DND-41 (cell line): ENCODE results near the gene CALCOCO2.

Experiments
- ATAC-seq: fragments of 200-7000 bp; cut with Tn5 transposase; 3 replicates; pipeline ENCODE4 v1.9.1; 2021; ENCODE audit warnings: low read depth; ENCODE audit not compliant: insufficient read depth
- DNase-seq: peaks from one replicate; pipeline ENCODE4 v3.0.0-alpha.2; 2020
- H2AFZ ChIP-seq: 2 replicates; pipeline ENCODE4 v1.6.0; 2012; ENCODE audit warnings: low read depth, low read length
- H3K27ac ChIP-seq: 2 replicates; pipeline ENCODE4 v1.5.1; 2012; ENCODE audit warnings: low read length, inconsistent platforms
- H3K27me3 ChIP-seq: fragments of 200-600 bp; sonication (generic); 2 replicates; pipeline ENCODE4 v1.6.0; 2012; ENCODE audit warnings: low read length, mild to moderate bottlenecking, inconsistent platforms; ENCODE audit not compliant: insufficient read depth, poor library complexity
- H3K36me3 ChIP-seq: 2 replicates; pipeline ENCODE4 v1.5.1; 2012; ENCODE audit warnings: low read length, inconsistent platforms; ENCODE audit not compliant: insufficient read depth
- H3K4me1 ChIP-seq: 2 replicates; pipeline ENCODE4 v1.5.1; 2012; ENCODE audit warnings: mild to moderate bottlenecking, low read length; ENCODE audit not compliant: insufficient read depth
- H3K4me2 ChIP-seq: 2 replicates; pipeline ENCODE4 v1.6.0; 2012; ENCODE audit warnings: mild to moderate bottlenecking, moderate library complexity, low read length, inconsistent platforms; ENCODE audit not compliant: insufficient read depth
- H3K4me3 ChIP-seq, 2 experiments: fragments of 200-600 bp in 1 of 2; shearing (Covaris generic) in 1 of 2; 2 replicates each; pipeline ENCODE4 v1.5.1; 2012 to 2016; ENCODE audit warnings: inconsistent platforms in 2 of 2, low read length in 2 of 2, mild to moderate bottlenecking in 2 of 2, low read depth in 1 of 2, moderate library complexity in 1 of 2
- H3K79me2 ChIP-seq: 2 replicates; pipeline ENCODE4 v1.6.0; 2012; ENCODE audit warnings: low read length, inconsistent platforms; ENCODE audit not compliant: insufficient read depth
- H3K9ac ChIP-seq: 2 replicates; pipeline ENCODE4 v1.6.0; 2012; ENCODE audit warnings: low read depth, mild to moderate bottlenecking, inconsistent platforms, low read length, moderate library complexity
- H3K9me3 ChIP-seq: 2 replicates; pipeline ENCODE4 v1.5.1; 2012; ENCODE audit warnings: low read length, moderate library complexity, mild to moderate bottlenecking, inconsistent platforms; ENCODE audit not compliant: insufficient read depth, severe bottlenecking
- H4K20me1 ChIP-seq: 2 replicates; pipeline ENCODE4 v1.6.0; 2012; ENCODE audit warnings: low read length; ENCODE audit not compliant: insufficient read depth
- CTCF ChIP-seq: IDR thresholded peaks from 2 replicates; pipeline ENCODE4 v1.5.1; 2012; ENCODE audit warnings: borderline replicate concordance, low read length, moderate library complexity, mild to moderate bottlenecking; ENCODE audit not compliant: poor library complexity, severe bottlenecking; ENCODE audit errors: extremely low read depth
- EZH2 ChIP-seq: IDR thresholded peaks from 3 replicates; pipeline ENCODE4 v1.6.1; 2012; ENCODE audit warnings: borderline replicate concordance, low read depth, mild to moderate bottlenecking, moderate library complexity, low read length, inconsistent platforms; ENCODE audit not compliant: severe bottlenecking

CALCOCO2 gene

GRCh38 chr17:48890086-48890485 is 59.3 kb downstream of the CALCOCO2 start:
- H3K4me3 ChIP-seq: no peak overlapping the region
- no peaks in the 10 kb centered on the region for H4K20me1 ChIP-seq
- no peak overlapping the region for H3K4me2 ChIP-seq
- no peaks in the 10 kb centered on the region for H3K27me3 ChIP-seq
- H3K4me1 ChIP-seq: peaks cover 33% of the 10 kb centered on the region
- TF ChIP-seq EZH2 (no peak), CTCF (no peak)
- H3K9ac ChIP-seq: no peak overlapping the region
- H2AFZ ChIP-seq: no peak overlapping the region
- H3K27ac ChIP-seq: no peak overlapping the region
- H3K36me3 ChIP-seq: peaks cover 4% of the 10 kb centered on the region
- no peaks in the 10 kb centered on the region for H3K9me3 ChIP-seq
- H3K79me2 ChIP-seq: peaks cover 21% of the 10 kb centered on the region
- no peak for DNase-seq
- ATAC-seq: no peak

DNA sequence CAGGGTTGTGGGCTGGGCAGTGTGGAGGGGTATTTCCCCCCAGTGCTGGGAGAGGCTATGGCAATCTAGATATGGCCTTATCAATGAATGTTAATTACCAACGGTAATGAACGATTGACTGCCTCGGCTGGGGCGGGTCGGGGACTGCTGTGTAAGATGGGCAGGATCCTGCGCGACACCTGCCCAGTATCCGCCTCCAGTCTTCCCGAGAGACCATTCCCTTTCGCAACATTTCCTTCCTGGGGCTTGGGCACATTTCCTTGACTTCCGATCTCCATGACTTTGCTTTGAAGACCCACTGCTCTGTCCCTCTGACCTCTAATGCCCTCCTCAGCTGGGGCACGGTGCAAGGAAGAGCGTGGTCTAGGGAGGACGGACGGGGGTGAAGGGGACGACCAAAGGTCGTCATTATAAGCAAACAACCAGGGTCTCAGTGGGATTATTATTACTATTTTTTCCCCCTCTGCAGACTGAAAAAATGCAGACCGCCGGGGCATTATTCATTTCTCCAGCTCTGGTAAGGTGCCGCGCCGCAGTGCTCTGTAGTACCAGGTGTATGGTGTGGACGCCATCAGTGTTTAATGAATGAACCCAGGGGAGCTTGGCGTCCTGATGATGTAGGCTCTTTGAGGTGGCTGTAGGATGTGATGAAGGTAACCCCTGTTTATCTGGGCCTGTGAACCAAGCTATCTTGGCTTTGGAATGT is 62.3 kb downstream of the CALCOCO2 start:
- peak overlapping the region; percentile 77 to 88; a peak in 3 of 4 replicates for H3K4me3 ChIP-seq
- H3K9ac ChIP-seq: peak overlapping the region; percentile 67
- peak overlapping the region; percentile 94 for H3K4me2 ChIP-seq
- no peaks in the 10 kb centered on the region for H3K27me3 ChIP-seq
- H3K27ac ChIP-seq: peak overlapping the region; percentile 72
- ATAC-seq (no peak), DNase-seq (no peak)
- H4K20me1 ChIP-seq: no peaks in the 10 kb centered on the region
- peaks cover 31% of the 10 kb centered on the region for H3K4me1 ChIP-seq
- peaks cover 21% of the 10 kb centered on the region for H3K79me2 ChIP-seq
- no peaks in the 10 kb centered on the region for H3K9me3 ChIP-seq
- TF ChIP-seq CTCF (no peak), EZH2 (no peak)
- H3K36me3 ChIP-seq: peaks cover 24% of the 10 kb centered on the region
- H2AFZ ChIP-seq: peak overlapping the region; percentile 86

- no peak for ATAC-seq
- H3K9me3 ChIP-seq: no peaks in the 10 kb centered on the region
- H3K79me2 ChIP-seq: peaks cover 21% of the 10 kb centered on the region
- peaks cover 31% of the 10 kb centered on the region for H3K4me1 ChIP-seq
- H3K27me3 ChIP-seq: no peaks in the 10 kb centered on the region
- peaks cover 24% of the 10 kb centered on the region for H3K36me3 ChIP-seq
- no peak for DNase-seq
- H3K9ac ChIP-seq: peak overlapping the region; percentile 67
- no peak overlapping the region for H3K27ac ChIP-seq
- H2AFZ ChIP-seq: no peak overlapping the region
- no peaks in the 10 kb centered on the region for H4K20me1 ChIP-seq
- peak overlapping the region; percentile 77 to 88; a peak in 3 of 4 replicates for H3K4me3 ChIP-seq
- no peak for TF ChIP-seq CTCF
- no peak for TF ChIP-seq EZH2
- peak overlapping the region; percentile 94 for H3K4me2 ChIP-seq
Measured at GRCh38 chr17:48893646-48894508, 63.0 kb downstream of the CALCOCO2 start.
